ENCODE measurements around the gene LINS1. TPM values are rescaled to one million over a fixed set of nuclear protein-coding genes. Genes with fewer than 3 reads are reported as not detected.

Gene LINS1
- total and polyA plus RNA-seq, 4 donors: 17.2 to 34.0 (median 24.5) TPM

GRCh38 chr15:100525436-100525835 is 76.5 kb downstream of the LINS1 start:
- H3K27ac ChIP-seq (ENCODE audit: low read depth, low read length): no peak overlapping the region

GRCh38 chr15:100524326-100524725 is 77.7 kb downstream of the LINS1 start:
- no peaks in the 10 kb centered on the region for H3K36me3 ChIP-seq (ENCODE audit: control insufficient read depth, insufficient read depth, low read length)
- H3K4me3 ChIP-seq (ENCODE audit: low read depth, low read length): no peak overlapping the region
- H3K9me3 ChIP-seq (ENCODE audit: control insufficient read depth, insufficient read depth, low read length): no peaks in the 10 kb centered on the region
- H3K27ac ChIP-seq (ENCODE audit: low read depth, low read length): no peak overlapping the region
- whole genome bisulfite sequencing (ENCODE audit: insufficient coverage): no CpG with 5 or more reads among the region's 2 CpGs
- H3K27me3 ChIP-seq (ENCODE audit: control insufficient read depth, insufficient read depth, low read length): no peaks in the 10 kb centered on the region
- DNase-seq (ENCODE audit: low read depth in 4 of 6, low spot score in 6 of 6): no peak
- H3K4me1 ChIP-seq (ENCODE audit: control insufficient read depth, insufficient read depth, low read length): no peaks in the 10 kb centered on the region

More at GRCh38 chr15:100525436-100525835, 76.5 kb downstream of the LINS1 start:
- Histone ChIP-seq H3K4me3 (ENCODE audit: low read depth, low read length) (no peak overlapping the region), H3K4me1 (ENCODE audit: control insufficient read depth, insufficient read depth, low read length) (no peaks in the 10 kb centered on the region), H3K36me3 (ENCODE audit: control insufficient read depth, insufficient read depth, low read length) (no peaks in the 10 kb centered on the region), H3K9me3 (ENCODE audit: control insufficient read depth, insufficient read depth, low read length) (no peaks in the 10 kb centered on the region), H3K27me3 (ENCODE audit: control insufficient read depth, insufficient read depth, low read length) (no peaks in the 10 kb centered on the region)
- peak in 1 of 6 donors; percentile 22 for DNase-seq (ENCODE audit: low read depth in 4 of 6, low spot score in 6 of 6)
- no CpG with 5 or more reads among the region's 1 CpG for WGBS (ENCODE audit: insufficient coverage)

- whole genome bisulfite sequencing (ENCODE audit: insufficient coverage): 100% methylated on average over 2 of the region's 3 CpGs
- H3K27ac ChIP-seq (ENCODE audit: low read depth, low read length): no peak overlapping the region
- no peaks in the 10 kb centered on the region for H3K27me3 ChIP-seq (ENCODE audit: control insufficient read depth, insufficient read depth, low read length)
- DNase-seq (ENCODE audit: low read depth in 4 of 6, low spot score in 6 of 6): no peak
- H3K9me3 ChIP-seq (ENCODE audit: control insufficient read depth, insufficient read depth, low read length): no peaks in the 10 kb centered on the region
- no peaks in the 10 kb centered on the region for H3K4me1 ChIP-seq (ENCODE audit: control insufficient read depth, insufficient read depth, low read length)
- no peaks in the 10 kb centered on the region for H3K36me3 ChIP-seq (ENCODE audit: control insufficient read depth, insufficient read depth, low read length)
- no peak overlapping the region for H3K4me3 ChIP-seq (ENCODE audit: low read depth, low read length)
Measured at GRCh38 chr15:100521907-100522306, 80.1 kb downstream of the LINS1 start.

- WGBS (ENCODE audit: insufficient coverage): 77% methylated on average over 4 of the region's 7 CpGs
- DNase-seq (ENCODE audit: low read depth in 4 of 6, low spot score in 6 of 6): no peak
- no peak overlapping the region for H3K27ac ChIP-seq (ENCODE audit: low read depth, low read length)
- H3K9me3 ChIP-seq (ENCODE audit: control insufficient read depth, insufficient read depth, low read length): no peaks in the 10 kb centered on the region
- H3K4me3 ChIP-seq (ENCODE audit: low read depth, low read length): no peak overlapping the region
- H3K27me3 ChIP-seq (ENCODE audit: control insufficient read depth, insufficient read depth, low read length): no peaks in the 10 kb centered on the region
- no peaks in the 10 kb centered on the region for H3K36me3 ChIP-seq (ENCODE audit: control insufficient read depth, insufficient read depth, low read length)
- no peaks in the 10 kb centered on the region for H3K4me1 ChIP-seq (ENCODE audit: control insufficient read depth, insufficient read depth, low read length)
Measured at GRCh38 chr15:100520132-100520921, 81.7 kb downstream of the LINS1 start.

GRCh38 chr15:100517846-100518245 is 84.1 kb downstream of the LINS1 start:
- no peak overlapping the region for H3K27ac ChIP-seq (ENCODE audit: low read depth, low read length)
- no peaks in the 10 kb centered on the region for H3K36me3 ChIP-seq (ENCODE audit: control insufficient read depth, insufficient read depth, low read length)
- H3K27me3 ChIP-seq (ENCODE audit: control insufficient read depth, insufficient read depth, low read length): no peaks in the 10 kb centered on the region
- 60% methylated on average over 1 of the region's 3 CpGs for WGBS (ENCODE audit: insufficient coverage)
- H3K9me3 ChIP-seq (ENCODE audit: control insufficient read depth, insufficient read depth, low read length): no peaks in the 10 kb centered on the region
- no peaks in the 10 kb centered on the region for H3K4me1 ChIP-seq (ENCODE audit: control insufficient read depth, insufficient read depth, low read length)
- no peak overlapping the region for H3K4me3 ChIP-seq (ENCODE audit: low read depth, low read length)
- no peak for DNase-seq (ENCODE audit: low read depth in 4 of 6, low spot score in 6 of 6)

Small RNA genes lying within 50 kb of the gene (small RNA-seq; reads per million reads assigned to genes)
- gene RF00019 (ENCODE audit: low replicate concordance) (not detected), gene RNU6-181P (ENCODE audit: low replicate concordance) (not detected), gene RNU6-322P (ENCODE audit: low replicate concordance) (not detected)

Other genes starting within 250 kb of the LINS1 start
- 1 to 10 TPM in 1 of 2 donors, under 1 TPM in 1; 0.28 to 1.1 TPM for gene CERS3, start 73.2 kb downstream of the LINS1 start, total RNA-seq
- gene CERS3, start 73.2 kb downstream of the LINS1 start, polyA plus RNA-seq (ENCODE audit: insufficient read length in 2 of 2): under 1 TPM; 0.20 to 0.55 TPM
- gene ASB7, start 405 bp upstream of the LINS1 start, total RNA-seq: 10 to 100 TPM; 13.8 TPM
- 1 to 10 TPM; 7.7 to 10.0 TPM for gene ASB7, start 405 bp upstream of the LINS1 start, polyA plus RNA-seq (ENCODE audit: insufficient read length in 2 of 2)